Measurements from ENCODE around the gene BRF1. TPM values are rescaled to one million over a fixed set of nuclear protein-coding genes. Genes with fewer than 3 reads are reported as not detected.

BRF1 gene
- total RNA-seq, 1 donor from 2014 or later, result 64.6 TPM

GRCh38 chr14:105204931-105205672 is 95.7 kb downstream of the BRF1 start:
- Histone ChIP-seq H3K9me3 (no peaks in the 10 kb centered on the region), H3K36me3 (peaks cover 0 to 9% of the 10 kb centered on the region in 2 donors), H3K4me3 (no peak overlapping the region), H3K27ac (no peak overlapping the region), H3K27me3 (no peaks in the 10 kb centered on the region), H3K4me1 (peaks cover 43% of the 10 kb centered on the region)
- DNase-seq (ENCODE audit: extremely low spot score in 2 of 2), result no peak
- TF ChIP-seq CTCF (IDR thresholded peaks at IDR 0.05) (no peak), POLR2A (IDR thresholded peaks at IDR 0.05) (no peak), POLR2AphosphoS5 (IDR thresholded peaks at IDR 0.05; ENCODE audit: insufficient read depth in 1 of 2, low read depth in 1 of 2) (no peak)
- intact Hi-C loops (cut with DNase I), result loop anchor here (10.0 kb wide), 1 partner anchor 80 kb away; no protein-coding TSS in a partner anchor

DNA sequence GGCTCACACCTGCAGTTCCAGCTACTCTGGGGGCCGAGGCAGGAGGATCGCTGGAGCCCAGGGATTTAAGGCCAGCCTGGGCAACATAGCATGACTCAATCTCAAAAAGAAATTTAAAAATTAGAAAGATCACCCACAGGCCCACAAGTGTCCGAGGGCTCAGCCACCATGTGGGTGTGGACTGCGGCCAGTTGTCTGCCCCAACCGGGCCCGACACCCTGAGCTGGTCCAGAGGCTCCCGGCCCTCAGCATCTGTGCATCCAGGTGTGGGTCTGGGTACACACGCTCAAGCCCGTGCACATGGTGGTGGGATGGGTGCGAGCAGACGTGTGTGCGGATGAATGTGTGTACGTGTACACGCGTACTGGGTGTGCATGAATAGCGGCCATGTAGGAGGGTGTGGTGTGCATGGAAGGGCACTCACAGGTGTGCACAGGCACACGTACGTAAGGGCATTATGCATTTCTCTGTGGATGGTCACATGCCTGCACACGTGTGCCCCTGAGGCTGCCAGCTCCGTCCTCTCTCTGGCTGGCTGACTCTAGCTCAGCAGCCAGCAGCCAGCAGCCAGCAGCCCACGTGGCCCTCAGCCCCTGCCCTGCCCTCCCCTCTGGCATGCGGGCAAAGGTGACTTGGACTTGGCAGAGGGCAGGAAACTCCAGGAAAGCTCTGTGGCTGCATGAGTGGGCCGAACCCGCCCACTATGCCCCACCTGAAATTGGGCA is 96.4 kb downstream of the BRF1 start:
- Histone ChIP-seq H3K27ac (no peak overlapping the region), H3K9me3 (no peaks in the 10 kb centered on the region), H3K27me3 (no peaks in the 10 kb centered on the region), H3K36me3 (peaks cover 0 to 3% of the 10 kb centered on the region in 2 donors), H3K4me1 (peaks cover 43% of the 10 kb centered on the region), H3K4me3 (no peak overlapping the region)
- intact Hi-C loops (cut with DNase I), result loop anchor here (10.0 kb wide), 1 partner anchor 80 kb away; no protein-coding TSS in a partner anchor
- no peak for DNase-seq (ENCODE audit: extremely low spot score in 2 of 2)
- TF ChIP-seq CTCF (IDR thresholded peaks at IDR 0.05), result no peak
- peak; percentile 20 to 50 for TF ChIP-seq POLR2AphosphoS5 (IDR thresholded peaks at IDR 0.05; ENCODE audit: insufficient read depth in 1 of 2, low read depth in 1 of 2)

DNA sequence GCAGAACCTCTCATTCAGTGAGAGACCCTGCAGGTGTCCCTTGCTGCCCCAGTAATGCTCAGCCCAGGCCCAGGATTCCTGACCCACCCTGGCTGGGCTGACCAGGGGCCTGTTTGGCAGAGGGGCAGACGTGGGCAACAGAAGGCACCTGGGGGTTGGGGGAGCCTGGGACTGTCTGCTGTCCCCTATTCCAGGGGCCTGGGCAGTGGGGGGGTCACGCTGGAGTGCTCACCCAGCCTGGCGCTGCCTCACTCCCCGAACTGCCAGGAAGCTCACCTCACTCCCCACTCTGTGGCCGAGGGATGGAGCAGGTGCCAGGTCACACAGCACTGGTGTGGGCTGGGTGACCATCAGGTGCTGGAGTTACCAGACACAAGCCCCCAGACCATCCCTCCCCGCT is 97.1 kb downstream of the BRF1 start:
- no peaks in the 10 kb centered on the region for H3K36me3 ChIP-seq
- no peaks in the 10 kb centered on the region for H3K9me3 ChIP-seq
- no peak for DNase-seq (ENCODE audit: extremely low spot score in 2 of 2)
- TF ChIP-seq CTCF (IDR thresholded peaks at IDR 0.05), result no peak
- TF ChIP-seq POLR2AphosphoS5 (IDR thresholded peaks at IDR 0.05; ENCODE audit: insufficient read depth in 1 of 2, low read depth in 1 of 2), result no peak
- no peak for TF ChIP-seq POLR2A (IDR thresholded peaks at IDR 0.05)
- H3K27me3 ChIP-seq, result no peaks in the 10 kb centered on the region
- no peak overlapping the region for H3K27ac ChIP-seq
- H3K4me3 ChIP-seq, result no peak overlapping the region
- H3K4me1 ChIP-seq, result peaks cover 45% of the 10 kb centered on the region
- intact Hi-C loops (cut with DNase I), result loop anchor here (2.0 to 10.0 kb wide), 2 partner anchors 81 to 147 kb away; no protein-coding TSS in a partner anchor

GRCh38 chr14:105203057-105203531 is 97.7 kb downstream of the BRF1 start:
- intact Hi-C loops (cut with DNase I), result loop anchor here (2.0 to 10.0 kb wide), 2 partner anchors 82 to 148 kb away; no protein-coding TSS in a partner anchor
- H3K27ac ChIP-seq, result no peak overlapping the region
- H3K4me3 ChIP-seq, result no peak overlapping the region
- DNase-seq (ENCODE audit: extremely low spot score in 2 of 2), result no peak
- TF ChIP-seq CTCF (IDR thresholded peaks at IDR 0.05), result peak; percentile 77 to 89 (median 83)
- TF ChIP-seq POLR2A (IDR thresholded peaks at IDR 0.05), result no peak
- no peak for TF ChIP-seq POLR2AphosphoS5 (IDR thresholded peaks at IDR 0.05; ENCODE audit: insufficient read depth in 1 of 2, low read depth in 1 of 2)
- H3K27me3 ChIP-seq, result no peaks in the 10 kb centered on the region
- H3K9me3 ChIP-seq, result no peaks in the 10 kb centered on the region
- H3K36me3 ChIP-seq, result no peaks in the 10 kb centered on the region
- H3K4me1 ChIP-seq, result peaks cover 46% of the 10 kb centered on the region
